T-helper 2 cell (primary cell): ENCODE data around the gene ANKRD13D.

Experiments
- DNase-seq, 5 experiments: peaks; one replicate each; pipeline versions ENCODE4 v3.0.0 to v3.0.0-alpha.2; 2012 to 2022

The ANKRD13D gene

GRCh38 chr11:67273260-67273990 lies 15.7 kb upstream of the ANKRD13D start:
- DNase-seq = peak in 1 of 5 experiments; percentile 3

- peak in 1 of 5 experiments; percentile 3 for DNase-seq
Measured at GRCh38 chr11:67274768-67275605, 14.1 kb upstream of the ANKRD13D start.

GRCh38 chr11:67275606-67276409 lies 13.3 kb upstream of the ANKRD13D start:
- peak in 2 of 5 experiments; percentile 8 to 64 for DNase-seq

- DNase-seq = peak in 1 of 5 experiments; percentile 65
Measured at GRCh38 chr11:67276781-67277230, 12.3 kb upstream of the ANKRD13D start.

- peak; percentile 75 to 98 (median 89) for DNase-seq
Measured at GRCh38 chr11:67277231-67277961, 11.7 kb upstream of the ANKRD13D start.

- DNase-seq = no peak
Measured at GRCh38 chr11:67278135-67278938, 10.8 kb upstream of the ANKRD13D start.

- DNase-seq = no peak
Measured at GRCh38 chr11:67278939-67279588, 10.0 kb upstream of the ANKRD13D start.

GRCh38 chr11:67279589-67280340 lies 9.3 kb upstream of the ANKRD13D start:
- DNase-seq = no peak

GRCh38 chr11:67280341-67280787 lies 8.7 kb upstream of the ANKRD13D start:
- DNase-seq = no peak

- DNase-seq = no peak
Measured at GRCh38 chr11:67280788-67281551, 8.1 kb upstream of the ANKRD13D start.

- peak in 1 of 5 experiments; percentile 2 for DNase-seq
Measured at GRCh38 chr11:67281552-67282150, 7.5 kb upstream of the ANKRD13D start.

- peak in 1 of 5 experiments; percentile 1 for DNase-seq
Measured at GRCh38 chr11:67282155-67282875, 6.8 kb upstream of the ANKRD13D start.

- no peak for DNase-seq
Measured at GRCh38 chr11:67282876-67283371, 6.2 kb upstream of the ANKRD13D start.

GRCh38 chr11:67283481-67283963 lies 5.6 kb upstream of the ANKRD13D start:
- DNase-seq = no peak

- no peak for DNase-seq
Measured at GRCh38 chr11:67284811-67285540, 4.1 kb upstream of the ANKRD13D start.
